ENCODE data around the gene TAF1D. TPM values are rescaled to one million over a fixed set of nuclear protein-coding genes. Genes with fewer than 3 reads are reported as not detected.

TAF1D gene
- total RNA-seq, 1 donor, result 126 TPM

DNA sequence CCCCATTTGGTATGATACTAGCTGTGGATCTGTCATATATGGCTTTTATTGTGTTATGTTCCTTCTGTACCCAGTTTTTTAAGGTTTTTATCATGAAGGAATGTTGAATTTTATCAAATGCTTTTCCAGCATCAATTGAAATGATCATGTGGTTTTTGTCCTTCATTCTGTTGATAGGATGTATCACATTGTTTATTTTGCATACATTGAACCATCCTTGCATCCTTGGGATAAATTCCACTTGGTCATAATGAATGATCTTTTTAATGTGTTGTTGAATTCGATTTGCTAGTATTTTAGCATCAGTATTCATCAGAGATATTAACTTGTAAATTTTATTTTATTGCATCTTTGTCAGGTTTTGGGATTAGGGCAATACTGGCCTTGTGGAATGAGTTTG lies 31.1 kb downstream of the TAF1D start:
- Histone ChIP-seq H3K9me3 (ENCODE audit: low read depth, low read length) (peaks cover 2% of the 10 kb centered on the region), H2AFZ (ENCODE audit: low read length) (no peak overlapping the region), H3K27ac (ENCODE audit: low read depth, low read length) (no peak overlapping the region), H3K4me3 (ENCODE audit: insufficient read depth, low read length) (no peak overlapping the region), H3K27me3 (ENCODE audit: insufficient read depth, low read length) (no peaks in the 10 kb centered on the region), H3K36me3 (ENCODE audit: insufficient read depth, low read length) (peaks cover 43% of the 10 kb centered on the region), H4K20me1 (ENCODE audit: insufficient read depth, low read length) (no peaks in the 10 kb centered on the region), H3K79me2 (ENCODE audit: insufficient read depth, low read length) (peaks cover 9% of the 10 kb centered on the region), H3K4me2 (ENCODE audit: insufficient read depth, low read length) (no peak overlapping the region), H3K4me1 (ENCODE audit: insufficient read depth, low read length) (no peaks in the 10 kb centered on the region)
- DNase-seq (ENCODE audit: insufficient read length, low spot score, missing footprints), result no peak
- TF ChIP-seq, protein P1, sequence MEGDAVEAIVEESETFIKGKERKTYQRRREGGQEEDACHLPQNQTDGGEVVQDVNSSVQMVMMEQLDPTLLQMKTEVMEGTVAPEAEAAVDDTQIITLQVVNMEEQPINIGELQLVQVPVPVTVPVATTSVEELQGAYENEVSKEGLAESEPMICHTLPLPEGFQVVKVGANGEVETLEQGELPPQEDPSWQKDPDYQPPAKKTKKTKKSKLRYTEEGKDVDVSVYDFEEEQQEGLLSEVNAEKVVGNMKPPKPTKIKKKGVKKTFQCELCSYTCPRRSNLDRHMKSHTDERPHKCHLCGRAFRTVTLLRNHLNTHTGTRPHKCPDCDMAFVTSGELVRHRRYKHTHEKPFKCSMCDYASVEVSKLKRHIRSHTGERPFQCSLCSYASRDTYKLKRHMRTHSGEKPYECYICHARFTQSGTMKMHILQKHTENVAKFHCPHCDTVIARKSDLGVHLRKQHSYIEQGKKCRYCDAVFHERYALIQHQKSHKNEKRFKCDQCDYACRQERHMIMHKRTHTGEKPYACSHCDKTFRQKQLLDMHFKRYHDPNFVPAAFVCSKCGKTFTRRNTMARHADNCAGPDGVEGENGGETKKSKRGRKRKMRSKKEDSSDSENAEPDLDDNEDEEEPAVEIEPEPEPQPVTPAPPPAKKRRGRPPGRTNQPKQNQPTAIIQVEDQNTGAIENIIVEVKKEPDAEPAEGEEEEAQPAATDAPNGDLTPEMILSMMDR (IDR thresholded peaks at IDR 0.05; ENCODE audit: extremely low read depth, low read depth, low read length), result no peak

DNA sequence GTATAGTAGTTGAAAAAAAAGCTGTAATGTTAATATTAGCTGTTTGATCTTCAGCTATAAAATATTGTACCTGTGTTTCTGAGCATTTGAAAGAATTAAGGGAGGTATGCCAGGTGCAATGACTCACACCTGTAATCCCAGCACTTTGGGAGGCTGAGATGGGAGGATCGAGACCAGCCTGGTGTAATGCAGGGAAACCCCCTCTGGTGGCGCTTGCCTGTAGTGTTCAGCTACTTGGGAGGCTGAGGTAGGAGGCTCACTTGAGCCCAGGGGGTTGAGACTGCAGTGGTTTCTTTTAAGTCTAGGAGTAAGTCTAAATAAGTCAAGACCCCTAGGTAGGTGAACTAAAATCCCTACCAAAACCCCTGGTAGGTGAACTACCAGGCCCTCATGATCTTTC lies 37.1 kb downstream of the TAF1D start:
- H2AFZ ChIP-seq (ENCODE audit: low read length), result no peak overlapping the region
- TF ChIP-seq, protein P1 (IDR thresholded peaks at IDR 0.05; ENCODE audit: extremely low read depth, low read depth, low read length), result no peak

DNA sequence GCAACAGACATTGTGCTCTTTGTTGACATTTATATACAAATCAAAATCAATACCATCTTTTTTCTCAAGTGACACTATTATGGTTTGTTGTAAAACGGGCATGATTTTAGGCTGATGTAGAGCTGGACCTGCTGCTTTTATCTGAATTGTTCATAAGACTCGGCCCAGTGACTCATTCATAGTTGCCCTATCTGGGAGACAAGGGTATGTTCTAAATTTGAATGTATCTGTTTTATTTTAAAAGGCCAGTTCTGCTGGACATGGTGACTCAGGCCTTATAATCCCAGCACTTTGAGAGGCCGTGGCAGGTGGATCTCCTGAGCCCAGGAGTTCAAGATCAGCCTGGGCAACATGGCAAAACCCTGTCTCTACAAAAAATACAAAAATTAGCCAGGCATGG lies 40.5 kb downstream of the TAF1D start:
- Histone ChIP-seq H3K27ac (ENCODE audit: low read depth, low read length) (no peak overlapping the region), H3K9me3 (ENCODE audit: low read depth, low read length) (no peaks in the 10 kb centered on the region), H4K20me1 (ENCODE audit: insufficient read depth, low read length) (peaks cover 3% of the 10 kb centered on the region), H3K79me2 (ENCODE audit: insufficient read depth, low read length) (peaks cover 5% of the 10 kb centered on the region), H2AFZ (ENCODE audit: low read length) (no peak overlapping the region), H3K4me3 (ENCODE audit: insufficient read depth, low read length) (no peak overlapping the region), H3K36me3 (ENCODE audit: insufficient read depth, low read length) (peaks cover 68% of the 10 kb centered on the region), H3K4me1 (ENCODE audit: insufficient read depth, low read length) (no peaks in the 10 kb centered on the region), H3K4me2 (ENCODE audit: insufficient read depth, low read length) (no peak overlapping the region), H3K27me3 (ENCODE audit: insufficient read depth, low read length) (no peaks in the 10 kb centered on the region)
- TF ChIP-seq, protein P1 (IDR thresholded peaks at IDR 0.05; ENCODE audit: extremely low read depth, low read depth, low read length), result no peak
- DNase-seq (ENCODE audit: insufficient read length, low spot score, missing footprints), result peak; percentile 60

More for the DNA sequence above, 37.1 kb downstream of the TAF1D start:
- H3K4me3 ChIP-seq (ENCODE audit: insufficient read depth, low read length), result no peak overlapping the region
- no peaks in the 10 kb centered on the region for H3K27me3 ChIP-seq (ENCODE audit: insufficient read depth, low read length)
- no peak overlapping the region for H3K4me2 ChIP-seq (ENCODE audit: insufficient read depth, low read length)
- peaks cover 5% of the 10 kb centered on the region for H3K79me2 ChIP-seq (ENCODE audit: insufficient read depth, low read length)
- H3K4me1 ChIP-seq (ENCODE audit: insufficient read depth, low read length), result no peaks in the 10 kb centered on the region
- no peak overlapping the region for H3K27ac ChIP-seq (ENCODE audit: low read depth, low read length)
- peaks cover 3% of the 10 kb centered on the region for H4K20me1 ChIP-seq (ENCODE audit: insufficient read depth, low read length)
- H3K36me3 ChIP-seq (ENCODE audit: insufficient read depth, low read length), result peaks cover 61% of the 10 kb centered on the region
- no peak for DNase-seq (ENCODE audit: insufficient read length, low spot score, missing footprints)
- no peaks in the 10 kb centered on the region for H3K9me3 ChIP-seq (ENCODE audit: low read depth, low read length)

DNA sequence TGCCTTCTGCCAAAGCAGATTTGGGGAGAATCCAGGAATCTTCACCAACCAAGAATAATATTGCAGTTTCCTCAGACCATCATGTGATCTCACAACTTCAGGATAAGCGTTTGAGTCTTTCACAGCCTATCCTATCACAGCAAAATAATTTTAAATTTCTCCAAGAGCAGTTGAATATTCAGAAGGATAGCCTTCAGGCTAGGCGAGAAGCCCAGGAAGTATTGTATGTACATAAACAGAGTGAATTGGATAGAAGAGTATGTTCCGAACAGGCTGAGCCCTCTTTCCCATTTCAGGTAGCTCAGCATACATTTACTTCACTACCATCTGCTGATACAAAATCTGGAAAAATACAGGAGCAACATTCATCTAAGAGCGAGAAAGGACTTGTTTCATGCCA lies 43.7 kb downstream of the TAF1D start:
- Histone ChIP-seq H3K27me3 (ENCODE audit: insufficient read depth, low read length) (no peaks in the 10 kb centered on the region), H3K4me3 (ENCODE audit: insufficient read depth, low read length) (no peak overlapping the region), H4K20me1 (ENCODE audit: insufficient read depth, low read length) (peaks cover 3% of the 10 kb centered on the region), H3K36me3 (ENCODE audit: insufficient read depth, low read length) (peaks cover 61% of the 10 kb centered on the region), H3K27ac (ENCODE audit: low read depth, low read length) (no peak overlapping the region), H3K4me1 (ENCODE audit: insufficient read depth, low read length) (no peaks in the 10 kb centered on the region), H3K9me3 (ENCODE audit: low read depth, low read length) (no peaks in the 10 kb centered on the region), H3K4me2 (ENCODE audit: insufficient read depth, low read length) (no peak overlapping the region), H2AFZ (ENCODE audit: low read length) (no peak overlapping the region), H3K79me2 (ENCODE audit: insufficient read depth, low read length) (peaks cover 5% of the 10 kb centered on the region)
- DNase-seq (ENCODE audit: insufficient read length, low spot score, missing footprints), result no peak
- TF ChIP-seq, protein P1 (IDR thresholded peaks at IDR 0.05; ENCODE audit: extremely low read depth, low read depth, low read length), result no peak
